CD4-positive, alpha-beta T cell treated with Interleukin-4 for 4 hours (primary cell): ENCODE data around the gene EHBP1.

ENCODE experiments used
- DNase-seq: peaks from one replicate; pipeline ENCODE4 v3.0.0-alpha.2; 2020

The EHBP1 gene

DNA sequence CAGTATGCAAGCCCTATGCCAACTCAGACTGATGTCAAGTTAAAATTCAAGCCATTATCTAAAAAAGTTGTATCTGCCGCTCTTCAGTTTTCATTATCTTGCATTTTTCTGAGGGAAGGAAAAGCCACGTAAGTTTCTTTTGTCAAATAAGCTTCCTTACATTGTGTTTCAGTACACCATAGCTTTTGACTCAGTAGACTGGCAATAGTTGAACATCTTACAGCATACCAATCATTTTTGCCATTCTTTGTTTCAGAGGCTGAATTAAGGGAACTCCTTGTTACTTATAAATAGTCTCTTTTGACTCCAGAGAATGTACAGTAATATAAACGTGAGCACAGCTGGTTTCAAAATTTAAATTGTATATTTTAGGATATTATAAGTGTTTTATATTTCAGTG lies 120.6 kb downstream of the EHBP1 start:
- DNase-seq: no peak

- no peak for DNase-seq
Measured at GRCh38 chr2:62826953-62827675, 121.6 kb downstream of the EHBP1 start.

DNA sequence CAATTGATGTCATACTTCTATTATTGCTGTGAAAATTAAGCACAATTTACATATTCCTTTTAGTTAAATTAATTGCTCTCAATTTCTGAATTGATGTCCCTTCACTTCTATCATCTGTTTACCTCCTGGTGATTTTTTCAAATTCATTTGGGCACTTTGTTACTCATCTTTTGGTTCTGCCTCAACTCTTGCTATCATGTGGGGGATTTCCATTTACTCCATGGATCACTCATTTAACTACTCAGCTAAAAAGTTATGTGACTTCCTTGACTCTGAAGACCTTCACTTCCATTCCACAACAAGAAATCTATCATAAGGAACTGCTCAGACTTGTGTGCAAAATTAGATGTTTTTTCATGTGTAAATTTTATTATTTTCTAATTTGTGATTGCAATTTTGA lies 126.2 kb downstream of the EHBP1 start:
- DNase-seq: no peak

DNA sequence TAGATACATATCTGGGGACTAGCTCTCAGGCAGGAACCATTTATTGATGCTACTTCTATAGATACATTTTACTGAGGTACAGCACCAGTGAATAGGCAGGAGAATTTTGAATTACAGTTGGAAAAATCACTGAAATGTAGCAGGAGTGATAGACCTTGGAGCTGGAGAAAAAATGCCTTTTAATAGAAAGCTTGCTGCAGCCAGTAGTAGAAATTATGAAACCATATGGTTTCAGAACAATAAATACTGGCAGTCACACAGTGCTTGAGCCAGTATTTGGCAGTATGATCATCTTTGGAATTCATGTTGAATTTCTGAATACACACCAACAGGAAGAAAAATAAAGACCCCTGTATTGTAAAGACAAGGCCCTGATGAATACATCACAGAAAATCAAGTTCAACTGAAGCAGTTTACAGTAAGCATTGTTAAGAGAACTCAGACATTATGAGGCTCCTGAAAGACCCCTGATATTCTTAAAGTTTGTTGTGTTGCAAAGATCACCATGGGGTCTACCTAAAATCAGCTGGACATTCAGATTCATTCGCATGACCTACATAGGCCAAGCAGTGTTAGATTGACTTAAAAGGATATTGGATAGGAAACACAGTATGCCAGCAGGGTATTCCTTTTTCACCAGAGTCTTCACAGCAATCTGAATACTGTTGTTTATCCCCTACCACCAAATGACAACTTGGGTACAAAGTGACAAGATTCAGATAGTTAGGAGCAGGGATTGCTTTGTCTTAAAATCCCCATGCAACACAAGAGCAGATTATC lies 139.0 kb downstream of the EHBP1 start:
- DNase-seq: no peak

DNA sequence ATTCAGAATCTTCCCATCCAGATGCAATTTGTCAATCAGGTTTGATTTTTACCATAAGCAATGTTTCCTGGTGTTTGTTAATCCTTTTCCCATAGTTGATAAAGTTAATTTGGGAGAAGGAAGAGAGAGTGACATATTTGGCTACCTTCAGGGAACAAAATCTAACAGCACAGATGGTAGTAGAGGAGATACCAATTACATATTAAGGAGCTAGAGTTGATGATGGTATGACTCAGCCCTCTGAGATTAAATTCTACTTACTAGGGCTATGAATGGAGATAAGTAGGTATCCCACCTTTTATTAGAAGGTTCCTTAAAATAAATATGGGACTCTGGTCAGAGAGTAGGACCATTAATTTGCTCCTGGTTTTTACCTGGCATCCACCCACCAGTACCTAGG lies 139.7 kb downstream of the EHBP1 start:
- no peak for DNase-seq

DNA sequence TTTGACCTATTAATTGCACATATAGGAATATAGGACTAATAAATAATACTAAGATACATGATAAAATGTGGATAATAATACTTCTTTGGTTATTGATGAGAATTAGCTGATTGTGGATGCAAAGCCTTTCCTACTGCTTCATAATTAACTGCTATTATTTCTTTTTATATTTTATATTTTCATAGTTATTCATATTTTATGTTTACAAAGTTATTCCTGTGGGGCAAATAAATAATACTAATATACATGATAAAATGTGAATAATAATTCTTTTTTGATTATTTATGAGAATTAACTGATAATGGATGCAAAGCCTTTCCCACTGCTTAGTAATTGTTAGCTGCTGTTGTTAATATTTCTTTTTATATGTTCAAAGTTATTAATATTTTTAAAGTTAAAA lies 146.7 kb downstream of the EHBP1 start:
- no peak for DNase-seq

DNA sequence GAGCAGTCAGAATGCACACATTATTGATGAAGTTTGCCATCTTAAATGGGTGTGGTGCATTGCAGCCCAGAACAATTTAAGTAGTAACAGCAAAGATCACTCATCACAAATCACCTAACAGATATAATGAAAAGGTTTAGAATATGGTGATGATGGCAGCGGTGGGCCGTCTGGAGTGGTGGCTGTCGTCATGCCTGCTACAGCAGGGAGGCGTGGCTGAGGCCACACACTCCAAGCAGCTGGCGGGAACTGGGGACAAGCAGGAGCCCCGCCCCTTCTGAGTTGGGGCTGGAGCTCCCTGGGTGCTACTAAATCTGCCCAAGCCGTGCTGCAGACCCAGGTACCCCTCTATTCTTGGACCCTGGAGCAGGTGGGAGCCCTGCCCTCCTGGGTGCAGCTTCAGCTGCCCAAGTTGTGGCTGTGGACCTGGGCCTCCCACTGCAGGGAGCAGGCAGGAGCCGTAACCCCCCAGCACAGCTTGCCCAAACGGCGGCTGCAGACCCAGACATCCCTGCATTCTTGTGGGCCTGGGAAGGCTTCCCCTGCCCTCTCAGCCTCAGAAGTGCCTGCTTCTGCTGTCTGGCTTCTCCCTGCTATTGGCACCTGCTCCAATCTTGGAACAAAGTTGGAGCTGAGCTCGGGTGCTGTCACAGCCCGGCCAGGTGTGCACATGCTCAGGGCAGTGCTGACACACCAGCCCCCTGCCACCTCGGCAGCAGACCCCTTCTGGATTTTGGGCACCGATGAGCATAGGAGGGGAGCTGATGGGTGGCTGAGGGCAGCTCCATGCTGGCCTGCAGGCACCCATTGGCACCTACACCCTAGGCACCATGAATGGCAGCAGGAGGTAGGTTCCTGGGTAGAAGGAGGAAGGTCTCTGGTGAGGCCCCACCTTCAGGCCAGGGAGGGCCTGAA lies 149.3 kb downstream of the EHBP1 start:
- DNase-seq: no peak

DNA sequence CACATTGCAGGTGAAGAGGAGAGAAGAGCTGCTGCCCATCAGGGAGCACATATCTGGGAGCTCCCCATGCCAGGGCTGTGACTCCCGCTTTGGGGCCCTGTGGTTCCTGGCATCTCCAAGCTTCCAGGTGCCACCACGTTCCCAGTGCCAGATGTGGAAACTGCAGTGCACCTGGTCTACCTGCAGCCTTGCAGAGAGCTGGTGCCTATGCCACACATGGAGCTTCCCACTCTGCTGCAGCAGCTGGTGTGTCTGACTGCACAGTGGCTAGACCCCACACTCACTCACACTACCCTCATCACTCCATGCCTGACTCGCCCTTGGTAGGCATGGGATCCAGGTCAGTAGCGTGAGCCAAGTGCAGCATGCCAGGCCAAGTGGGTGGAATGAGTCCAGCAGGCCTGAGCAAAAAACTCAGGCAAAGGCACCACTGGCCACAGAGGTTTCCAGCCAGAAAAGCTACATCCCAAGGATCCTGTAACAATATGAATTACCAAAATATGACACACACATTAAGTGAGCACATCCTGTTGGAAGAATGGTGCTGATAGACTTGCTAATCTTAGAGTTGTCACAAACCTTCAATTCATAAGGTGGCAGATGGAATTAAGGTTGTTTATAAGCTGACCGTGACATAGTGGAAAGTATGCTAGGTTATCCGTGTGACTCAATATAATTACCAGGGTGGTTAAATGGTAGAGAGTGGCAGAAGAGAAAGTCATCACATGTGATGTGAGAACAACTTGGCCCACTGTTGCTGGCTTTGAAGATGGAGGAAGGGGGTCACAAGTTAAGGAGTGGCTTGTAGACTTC lies 150.9 kb downstream of the EHBP1 start:
- DNase-seq: no peak

GRCh38 chr2:62857139-62857931 lies 151.8 kb downstream of the EHBP1 start:
- no peak for DNase-seq

DNA sequence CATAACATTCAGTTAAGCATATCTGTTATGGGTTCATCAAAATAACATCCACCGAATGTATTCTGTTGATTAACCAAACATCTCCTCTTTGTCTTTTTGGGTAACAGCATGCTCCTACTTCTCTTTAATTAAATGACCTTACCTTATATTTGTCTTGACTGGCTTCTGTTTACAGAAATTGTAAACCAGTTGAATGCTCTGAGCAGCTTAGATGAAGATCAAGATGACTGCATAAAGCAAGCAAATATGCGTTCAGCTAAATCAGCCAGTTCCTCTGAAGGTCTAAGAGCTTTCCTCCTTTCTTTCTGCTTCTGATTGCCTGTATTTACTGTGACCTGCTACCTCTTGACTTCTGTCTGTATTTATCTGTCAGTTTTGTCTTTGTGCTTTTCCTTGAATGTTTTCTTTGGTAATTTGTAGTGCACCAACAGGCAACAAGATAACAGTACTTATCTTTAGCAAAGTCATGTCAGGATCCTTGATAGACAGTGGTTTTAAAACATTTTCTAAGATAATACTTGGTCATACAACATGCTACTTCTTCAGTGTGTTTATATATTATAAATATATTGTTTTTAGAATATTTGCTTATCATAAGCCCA lies 152.8 kb downstream of the EHBP1 start:
- DNase-seq: no peak

- DNase-seq: no peak
Measured at GRCh38 chr2:62868947-62869346, 163.4 kb downstream of the EHBP1 start.

DNA sequence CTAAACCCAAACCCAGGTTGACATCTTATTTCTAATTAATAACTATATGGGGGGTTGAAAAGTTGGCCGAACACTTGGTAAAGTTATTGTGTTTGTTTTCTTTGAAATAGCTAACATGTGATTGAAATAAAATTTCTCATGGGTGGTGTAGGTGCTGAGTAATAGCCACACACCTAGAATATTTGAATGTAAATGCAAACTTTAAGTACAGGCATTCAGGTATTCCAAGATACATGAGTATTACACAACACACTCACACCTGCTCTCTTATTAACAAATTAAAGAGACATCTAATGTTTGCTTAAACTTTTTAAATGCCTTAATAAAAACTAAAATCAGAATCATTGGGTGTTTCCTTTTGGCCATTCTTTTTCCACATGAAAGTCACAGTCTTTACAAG lies 165.5 kb downstream of the EHBP1 start:
- no peak for DNase-seq

GRCh38 chr2:62871506-62871905 lies 166.0 kb downstream of the EHBP1 start:
- DNase-seq: no peak

DNA sequence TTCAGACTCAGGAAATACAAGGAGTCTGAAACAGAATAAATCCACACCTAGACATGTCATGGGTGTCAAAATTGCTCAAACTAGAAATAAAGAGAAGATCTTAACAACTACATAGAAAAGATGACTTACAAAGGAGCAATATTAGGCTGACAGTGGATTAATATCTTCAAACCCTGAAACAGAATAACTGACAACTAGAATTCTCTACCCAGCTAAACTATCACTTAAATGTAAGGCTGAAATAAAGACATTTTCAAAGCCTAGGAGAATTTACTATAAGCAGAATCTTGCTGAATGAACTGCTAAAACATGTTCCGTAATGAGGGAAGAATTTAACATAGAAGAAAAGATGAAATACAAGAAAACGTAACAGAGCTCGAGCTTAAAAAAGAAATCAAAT lies 168.1 kb downstream of the EHBP1 start:
- no peak for DNase-seq

DNA sequence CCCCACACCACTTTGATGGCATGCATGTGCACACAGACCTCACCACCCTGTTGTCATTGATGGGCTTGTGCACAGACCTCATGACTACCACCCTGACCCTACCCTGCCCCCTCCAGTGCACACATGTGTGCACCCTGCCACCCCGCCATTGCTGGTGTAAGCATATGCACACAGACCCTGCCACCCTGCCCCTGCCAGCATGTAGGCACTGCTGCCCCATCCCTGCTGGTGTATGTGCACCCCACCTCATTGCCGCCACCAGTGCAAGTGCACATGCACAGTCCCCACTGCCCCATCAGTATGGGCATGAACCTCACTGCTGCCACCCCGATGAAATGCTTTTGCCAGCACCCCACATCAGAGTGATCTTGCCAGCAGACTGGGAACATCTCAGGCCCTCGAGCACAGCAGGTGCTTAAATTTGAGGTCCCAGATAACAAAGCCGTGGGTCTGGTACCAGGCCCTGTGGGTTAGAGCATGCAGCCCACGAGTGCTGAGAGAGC lies 169.4 kb downstream of the EHBP1 start:
- no peak for DNase-seq

DNA sequence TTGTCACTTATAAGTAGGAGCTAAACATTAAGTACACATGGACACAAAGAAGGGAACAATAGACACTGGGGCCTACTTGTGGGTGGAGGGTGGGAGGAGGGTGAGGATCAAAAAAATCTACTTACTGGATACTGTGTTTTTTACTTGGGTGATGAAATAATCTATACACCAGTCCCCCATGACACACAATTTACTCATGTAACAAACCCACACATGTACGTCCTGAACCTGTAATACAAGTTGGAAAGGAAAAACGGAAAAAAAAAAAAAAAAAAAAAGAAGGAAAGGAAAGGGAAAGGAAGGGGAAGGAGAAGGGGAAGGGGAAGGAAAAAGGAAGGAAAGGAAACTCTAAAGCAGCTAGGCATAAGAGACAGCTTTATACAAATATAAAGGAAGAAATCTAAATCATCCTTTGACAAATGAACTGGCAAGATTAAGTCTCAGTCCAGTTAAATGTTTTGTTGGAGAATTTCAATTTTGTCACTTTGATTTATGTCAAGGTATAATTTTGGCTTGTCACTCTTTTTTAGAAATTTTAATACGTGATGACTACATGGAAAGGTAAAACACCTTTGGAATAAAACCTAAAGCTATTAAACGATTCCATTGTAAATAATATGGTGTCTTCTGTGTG lies 175.8 kb downstream of the EHBP1 start:
- DNase-seq: no peak

- DNase-seq: no peak
Measured at GRCh38 chr2:62883629-62884028, 178.1 kb downstream of the EHBP1 start.

- DNase-seq: no peak
Measured at GRCh38 chr2:62884086-62884485, 178.6 kb downstream of the EHBP1 start.

- DNase-seq: no peak
Measured at GRCh38 chr2:62884514-62884913, 179.0 kb downstream of the EHBP1 start.

- DNase-seq: no peak
Measured at GRCh38 chr2:62894966-62895631, 189.6 kb downstream of the EHBP1 start.
